MM.1S (cell line): Measurements from ENCODE around the gene NELL2.

ENCODE experiments used
- DNase-seq: peaks from one replicate; pipeline ENCODE4 v3.0.0-alpha.2; 2015
- H2AFZ ChIP-seq: fragments of 300-600 bp; sonication (generic); 2 replicates; pipeline ENCODE4 v1.6.0; 2016; ENCODE audit warnings: antibody characterized with exemption, low read length
- H3F3A ChIP-seq: fragments of 300-600 bp; sonication (generic); 2 replicates; pipeline ENCODE4 v1.6.1; 2016; ENCODE audit warnings: mild to moderate bottlenecking, antibody characterized with exemption, low read length, moderate library complexity, mixed read lengths; ENCODE audit not compliant: insufficient read depth
- H3K27ac ChIP-seq: fragments of 300-600 bp; sonication (generic); 2 replicates; pipeline ENCODE4 v1.5.1; 2016; ENCODE audit warnings: mild to moderate bottlenecking, low read length
- H3K27me3 ChIP-seq: fragments of 300-600 bp; sonication (generic); replicated peaks from 2 replicates; pipeline ENCODE4 v1.6.0; 2016; ENCODE audit warnings: low read length; ENCODE audit not compliant: insufficient read depth
- H3K36me3 ChIP-seq: fragments of 300-600 bp; sonication (generic); replicated peaks from 2 replicates; pipeline ENCODE4 v1.6.1; 2016; ENCODE audit warnings: mild to moderate bottlenecking, low read length, mixed read lengths; ENCODE audit not compliant: insufficient read depth
- H3K4me1 ChIP-seq: fragments of 300-600 bp; sonication (generic); 2 replicates; pipeline ENCODE4 v1.6.1; 2016; ENCODE audit warnings: low read length, mixed read lengths
- H3K4me2 ChIP-seq: fragments of 300-600 bp; sonication (generic); 2 replicates; pipeline ENCODE4 v1.6.0; 2016; ENCODE audit warnings: low read depth, low read length
- H3K4me3 ChIP-seq: fragments of 300-600 bp; sonication (generic); 2 replicates; pipeline ENCODE4 v1.5.1; 2016; ENCODE audit warnings: low read length, mixed read lengths
- H3K79me2 ChIP-seq: fragments of 300-600 bp; sonication (generic); 2 replicates; pipeline ENCODE4 v1.6.1; 2016; ENCODE audit warnings: mixed run types, low read length, mixed read lengths
- H3K9ac ChIP-seq: fragments of 300-600 bp; sonication (generic); 2 replicates; pipeline ENCODE4 v1.6.1; 2016; ENCODE audit warnings: low read length, mixed read lengths
- H3K9me2 ChIP-seq: fragments of 300-600 bp; sonication (generic); replicated peaks from 2 replicates; pipeline ENCODE4 v1.6.1; 2016; ENCODE audit warnings: mild to moderate bottlenecking, low read length, mixed read lengths; ENCODE audit not compliant: insufficient read depth
- H3K9me3 ChIP-seq: fragments of 300-600 bp; sonication (generic); replicated peaks from 2 replicates; pipeline ENCODE4 v1.6.1; 2016; ENCODE audit warnings: mild to moderate bottlenecking, low read length, mixed read lengths; ENCODE audit not compliant: insufficient read depth
- H4K20me1 ChIP-seq: fragments of 300-600 bp; sonication (generic); 2 replicates; pipeline ENCODE4 v1.6.1; 2016; ENCODE audit warnings: mild to moderate bottlenecking, low read length, moderate library complexity, mixed read lengths; ENCODE audit not compliant: insufficient read depth
- CTCF ChIP-seq: fragments of 300-600 bp; sonication (generic); IDR thresholded peaks from 2 replicates; pipeline ENCODE4 v1.5.1; 2016; ENCODE audit warnings: antibody characterized with exemption, low read length, mixed read lengths
- EZH2 ChIP-seq: fragments of 300-600 bp; sonication (generic); optimal IDR thresholded peaks from 2 replicates; pipeline ENCODE3; 2017; ENCODE audit warnings: low read depth, mild to moderate bottlenecking, antibody characterized with exemption, low read length, mixed read lengths
- EZH2phosphoT487 ChIP-seq: fragments of 300-600 bp; sonication (generic); IDR thresholded peaks from 2 replicates; pipeline ENCODE4 v1.6.1; 2018; ENCODE audit warnings: antibody characterized with exemption, low read length

The NELL2 gene

GRCh38 chr12:44521702-44522101 lies 354.4 kb downstream of the NELL2 start:
- DNase-seq: no peak
- Histone ChIP-seq H3K4me2 (no peak overlapping the region), H4K20me1 (no peaks in the 10 kb centered on the region), H3K79me2 (no peaks in the 10 kb centered on the region), H3K9me2 (no peaks in the 10 kb centered on the region), H2AFZ (no peak overlapping the region), H3K27ac (no peak overlapping the region), H3F3A (no peaks in the 10 kb centered on the region), H3K27me3 (no peaks in the 10 kb centered on the region), H3K4me1 (no peaks in the 10 kb centered on the region), H3K36me3 (no peaks in the 10 kb centered on the region), H3K9me3 (no peaks in the 10 kb centered on the region), H3K9ac (no peak overlapping the region), H3K4me3 (no peak overlapping the region)
- TF ChIP-seq CTCF (no peak), EZH2 (no peak), EZH2phosphoT487 (no peak)

GRCh38 chr12:44519931-44520330 lies 356.2 kb downstream of the NELL2 start:
- Histone ChIP-seq H3K4me1 (no peaks in the 10 kb centered on the region), H3K9ac (no peak overlapping the region), H3K79me2 (no peaks in the 10 kb centered on the region), H4K20me1 (no peaks in the 10 kb centered on the region), H3K9me3 (no peaks in the 10 kb centered on the region; the same call in 1 of the 2 replicates), H3K4me2 (no peak overlapping the region), H3K9me2 (no peaks in the 10 kb centered on the region), H3K4me3 (no peak overlapping the region), H2AFZ (no peak overlapping the region), H3K36me3 (no peaks in the 10 kb centered on the region), H3K27ac (no peak overlapping the region), H3K27me3 (no peaks in the 10 kb centered on the region), H3F3A (no peaks in the 10 kb centered on the region)
- no peak for DNase-seq
- TF ChIP-seq EZH2 (no peak), EZH2phosphoT487 (no peak), CTCF (no peak)

- H3K27me3 ChIP-seq: no peaks in the 10 kb centered on the region
These were observed 364.8 kb downstream of the NELL2 start for GRCh38 chr12:44511289-44511688.

More at GRCh38 chr12:44511289-44511688, 364.8 kb downstream of the NELL2 start:
- H2AFZ ChIP-seq: no peak overlapping the region
- H3K4me3 ChIP-seq: no peak overlapping the region
- no peaks in the 10 kb centered on the region for H3K36me3 ChIP-seq
- no peaks in the 10 kb centered on the region for H3F3A ChIP-seq
- H3K4me2 ChIP-seq: no peak overlapping the region
- H3K4me1 ChIP-seq: peaks cover 10% of the 10 kb centered on the region
- H3K9me3 ChIP-seq: no peaks in the 10 kb centered on the region; the same call in 1 of the 2 replicates
- H4K20me1 ChIP-seq: no peaks in the 10 kb centered on the region
- TF ChIP-seq CTCF (no peak), EZH2phosphoT487 (no peak), EZH2 (no peak)
- DNase-seq: peak; percentile 54
- H3K9me2 ChIP-seq: no peaks in the 10 kb centered on the region
- H3K9ac ChIP-seq: no peak overlapping the region
- H3K79me2 ChIP-seq: no peaks in the 10 kb centered on the region
- no peak overlapping the region for H3K27ac ChIP-seq
